Thyroid gland (tissue), 4 donors: ENCODE data around the gene PCDHGC3.

Source experiments
- POLR2A ChIP-seq, 2 donors: fragments of 450-650 bp; IDR thresholded peaks; one replicate each; pipeline ENCODE4 v1.6.1; 2017; ENCODE audit warnings: antibody characterized with exemption in 2 of 2, mild to moderate bottlenecking in 2 of 2, moderate library complexity in 1 of 2
- TF ChIP-seq, protein P1 (sequence below), 6 experiments: fragments of 200-600 bp in 3 of 6; fragments of 450-650 bp in 3 of 6; sonication (generic) in 3 of 6; IDR thresholded peaks; one replicate each; pipeline ENCODE4 v1.5.1; 2016 to 2019; ENCODE audit warnings: antibody characterized with exemption in 6 of 6, mild to moderate bottlenecking in 2 of 6, inconsistent platforms in 1 of 6, moderate library complexity in 1 of 6

DNA sequence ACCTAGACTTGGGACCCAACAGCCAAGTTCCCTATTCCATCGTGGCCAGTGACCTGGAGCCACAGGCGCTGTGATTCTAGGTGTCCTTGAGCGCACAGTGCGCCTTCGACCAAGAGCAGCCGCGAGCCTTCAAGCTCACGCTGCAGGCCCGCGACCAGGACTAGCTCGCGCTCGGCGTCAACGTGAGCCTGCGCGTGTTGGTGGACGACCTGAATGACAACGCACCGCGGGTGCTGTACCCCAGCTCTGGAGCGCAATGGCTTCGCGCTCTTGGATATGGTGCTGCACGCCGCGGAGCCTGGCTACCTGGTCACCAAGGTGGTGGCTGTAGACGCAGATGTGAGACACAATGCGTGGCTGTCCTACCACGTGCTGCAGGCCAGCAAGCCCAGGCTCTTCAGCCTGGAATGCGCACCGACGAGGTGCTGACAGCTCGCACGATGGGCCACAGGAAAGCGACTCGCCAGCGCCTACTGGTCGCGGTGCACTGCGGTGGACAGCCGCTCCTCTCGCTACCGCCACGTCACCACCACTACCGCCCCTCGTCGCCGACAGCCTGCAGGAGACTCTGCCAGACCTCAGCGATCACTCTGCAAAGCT is 34.1 kb upstream of the PCDHGC3 start:
- no peak for TF ChIP-seq POLR2A (IDR thresholded peaks at IDR 0.05)
- TF ChIP-seq, protein P1, sequence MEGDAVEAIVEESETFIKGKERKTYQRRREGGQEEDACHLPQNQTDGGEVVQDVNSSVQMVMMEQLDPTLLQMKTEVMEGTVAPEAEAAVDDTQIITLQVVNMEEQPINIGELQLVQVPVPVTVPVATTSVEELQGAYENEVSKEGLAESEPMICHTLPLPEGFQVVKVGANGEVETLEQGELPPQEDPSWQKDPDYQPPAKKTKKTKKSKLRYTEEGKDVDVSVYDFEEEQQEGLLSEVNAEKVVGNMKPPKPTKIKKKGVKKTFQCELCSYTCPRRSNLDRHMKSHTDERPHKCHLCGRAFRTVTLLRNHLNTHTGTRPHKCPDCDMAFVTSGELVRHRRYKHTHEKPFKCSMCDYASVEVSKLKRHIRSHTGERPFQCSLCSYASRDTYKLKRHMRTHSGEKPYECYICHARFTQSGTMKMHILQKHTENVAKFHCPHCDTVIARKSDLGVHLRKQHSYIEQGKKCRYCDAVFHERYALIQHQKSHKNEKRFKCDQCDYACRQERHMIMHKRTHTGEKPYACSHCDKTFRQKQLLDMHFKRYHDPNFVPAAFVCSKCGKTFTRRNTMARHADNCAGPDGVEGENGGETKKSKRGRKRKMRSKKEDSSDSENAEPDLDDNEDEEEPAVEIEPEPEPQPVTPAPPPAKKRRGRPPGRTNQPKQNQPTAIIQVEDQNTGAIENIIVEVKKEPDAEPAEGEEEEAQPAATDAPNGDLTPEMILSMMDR (IDR thresholded peaks at IDR 0.05) = no peak
